ENCODE data around the gene IMMP2L. TPM values are rescaled to one million over a fixed set of nuclear protein-coding genes. Genes with fewer than 3 reads are reported as not detected.
"Not testable (repeated sequence)": the region's sequence is repeated elsewhere in the genome, so short reads cannot be mapped to it uniquely, and the experiment has no call there.

IMMP2L gene
- total RNA-seq, 4 donors from 2014 or later = 23.8 to 30.0 (median 27.7) TPM

- no peak for TF ChIP-seq CTCF (IDR thresholded peaks at IDR 0.05)
- TF ChIP-seq POLR2A (IDR thresholded peaks at IDR 0.05) = no peak
- Histone ChIP-seq H3K4me3 (replicated peaks in 1 of 3) (no peak overlapping the region), H3K27ac (no peak overlapping the region), H3K4me1 (no peaks in the 10 kb centered on the region), H3K9me3 (no peaks in the 10 kb centered on the region), H3K27me3 (no peaks in the 10 kb centered on the region), H3K36me3 (no peaks in the 10 kb centered on the region)
- intact Hi-C loops (cut with DNase I) = no loop called here
- 90 to 92% methylated on average over 1 of the region's 1 CpG for WGBS, 2 donors
- DNase-seq = no peak
Observed at GRCh38 chr7:111475959-111476358, 86.3 kb downstream of the IMMP2L start.

- Histone ChIP-seq H3K9me3 (no peaks in the 10 kb centered on the region), H3K36me3 (no peaks in the 10 kb centered on the region), H3K27ac (no peak overlapping the region), H3K4me1 (no peaks in the 10 kb centered on the region), H3K27me3 (no peaks in the 10 kb centered on the region), H3K4me3 (replicated peaks in 1 of 3) (no peak overlapping the region)
- intact Hi-C loops (cut with DNase I) = no loop called here
- no peak for TF ChIP-seq POLR2A (IDR thresholded peaks at IDR 0.05)
- TF ChIP-seq CTCF (IDR thresholded peaks at IDR 0.05) = no peak
- WGBS, 2 donors = 91 to 97% methylated on average over 1 of the region's 1 CpG
- DNase-seq = no peak
Observed at GRCh38 chr7:111475419-111475748, 86.9 kb downstream of the IMMP2L start.

- H3K4me1 ChIP-seq = no peaks in the 10 kb centered on the region
- WGBS, 2 donors = 84 to 86% methylated on average over 4 of the region's 4 CpGs
- no peak for TF ChIP-seq CTCF (IDR thresholded peaks at IDR 0.05)
- no peak for TF ChIP-seq POLR2A (IDR thresholded peaks at IDR 0.05)
- no peak for DNase-seq
- intact Hi-C loops (cut with DNase I) = no loop called here
- H3K9me3 ChIP-seq = no peaks in the 10 kb centered on the region
- no peak overlapping the region for H3K4me3 ChIP-seq (replicated peaks in 1 of 3)
- H3K27ac ChIP-seq = no peak overlapping the region
- no peaks in the 10 kb centered on the region for H3K36me3 ChIP-seq
- no peaks in the 10 kb centered on the region for H3K27me3 ChIP-seq
Observed at GRCh38 chr7:111474723-111475418, 87.4 kb downstream of the IMMP2L start.

DNA sequence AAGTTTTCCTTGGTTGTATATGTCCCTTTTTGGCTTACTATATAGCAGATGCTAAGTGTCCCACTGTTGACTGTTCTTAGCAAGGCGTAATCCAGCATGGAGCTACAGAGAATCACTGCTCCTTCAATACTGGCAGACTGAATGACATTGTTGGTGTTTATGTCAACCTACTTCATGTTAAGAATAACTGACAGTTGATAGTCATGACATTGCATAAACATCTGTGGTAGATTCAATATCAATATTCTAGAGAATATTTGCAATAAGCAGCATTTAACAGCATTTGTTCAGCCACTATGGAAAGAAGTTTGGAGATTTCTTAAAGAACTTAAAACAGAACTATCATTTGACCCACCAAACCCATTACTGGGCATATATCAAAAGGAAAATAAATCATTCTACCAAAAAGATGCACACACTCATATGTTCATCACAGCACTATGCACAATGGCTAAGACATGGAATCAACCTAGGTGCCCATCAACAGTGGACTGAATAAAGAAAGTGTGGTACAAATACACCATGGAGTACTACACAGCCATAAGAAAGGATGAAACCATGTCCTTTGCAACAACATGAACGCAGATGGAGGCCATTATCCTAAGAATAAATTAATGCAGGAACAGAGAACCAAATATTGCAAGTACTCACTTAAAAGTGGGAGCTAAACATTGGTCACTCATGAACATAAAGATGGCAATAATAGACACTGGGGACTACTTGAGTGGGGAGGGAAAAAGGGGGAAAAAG is 88.7 kb downstream of the IMMP2L start:
- no peaks in the 10 kb centered on the region for H3K9me3 ChIP-seq
- no peak for DNase-seq
- intact Hi-C loops (cut with DNase I) = no loop called here
- H3K4me3 ChIP-seq (replicated peaks in 1 of 3) = no peak overlapping the region
- no peak overlapping the region for H3K27ac ChIP-seq
- WGBS, 2 donors = 75 to 94% methylated on average over 2 of the region's 2 CpGs
- H3K27me3 ChIP-seq = no peaks in the 10 kb centered on the region
- TF ChIP-seq CTCF (IDR thresholded peaks at IDR 0.05) (no peak), POLR2A (IDR thresholded peaks at IDR 0.05) (no peak)
- no peaks in the 10 kb centered on the region for H3K4me1 ChIP-seq
- no peaks in the 10 kb centered on the region for H3K36me3 ChIP-seq

GRCh38 chr7:111470998-111471397 is 91.3 kb downstream of the IMMP2L start:
- no peak for DNase-seq
- intact Hi-C loops (cut with DNase I) = no loop called here
- Histone ChIP-seq H3K4me1 (no peaks in the 10 kb centered on the region), H3K9me3 (no peaks in the 10 kb centered on the region), H3K4me3 (replicated peaks in 1 of 3) (no peak overlapping the region), H3K36me3 (no peaks in the 10 kb centered on the region), H3K27ac (no peak overlapping the region), H3K27me3 (no peaks in the 10 kb centered on the region)
- TF ChIP-seq CTCF (IDR thresholded peaks at IDR 0.05) (no peak), POLR2A (IDR thresholded peaks at IDR 0.05) (no peak)
- 81 to 89% methylated on average over 2 of the region's 2 CpGs for WGBS, 2 donors

DNA sequence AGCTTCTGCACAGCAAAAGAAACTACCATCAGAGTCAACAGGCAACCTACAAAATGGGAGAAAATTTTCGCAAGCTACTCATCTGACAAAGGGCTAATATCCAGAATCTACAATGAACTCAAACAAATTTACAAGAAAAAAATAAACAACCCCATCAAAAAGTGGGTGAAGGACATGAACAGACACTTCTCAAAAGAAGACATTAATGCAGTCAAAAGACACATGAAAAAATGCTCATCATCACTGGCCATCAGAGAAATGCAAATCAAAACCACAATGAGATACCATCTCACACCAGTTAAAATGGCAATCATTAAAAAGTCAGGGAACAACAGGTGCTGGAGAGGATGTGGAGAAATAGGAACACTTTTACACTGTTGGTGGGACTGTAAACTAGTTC is 92.4 kb downstream of the IMMP2L start:
- DNase-seq; H3K9me3 ChIP-seq; intact Hi-C loops (cut with DNase I); H3K27ac ChIP-seq; H3K27me3 ChIP-seq; H3K4me1 ChIP-seq; H3K36me3 ChIP-seq; H3K4me3 ChIP-seq (replicated peaks in 1 of 3): not testable (repeated sequence)
- WGBS, 2 donors = 91 to 100% methylated on average over 1 of the region's 1 CpG

DNA sequence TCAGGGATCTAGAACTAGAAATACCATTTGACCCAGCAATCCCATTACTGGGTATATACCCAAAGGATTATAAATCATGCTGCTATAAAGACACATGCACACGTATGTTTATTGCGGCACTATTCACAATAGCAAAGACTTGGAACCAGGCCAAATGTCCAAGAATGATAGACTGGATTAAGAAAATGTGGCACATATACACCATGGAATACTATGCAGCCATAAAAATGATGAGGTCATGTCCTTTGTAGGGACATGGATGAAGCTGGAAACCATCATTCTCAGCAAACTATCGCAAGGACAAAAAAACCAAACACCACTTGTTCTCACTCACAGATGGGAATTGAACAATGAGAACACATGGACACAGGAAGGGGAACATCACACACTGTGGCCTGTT is 96.5 kb downstream of the IMMP2L start:
- 96 to 98% methylated on average over 3 of the region's 3 CpGs for WGBS, 2 donors
- H3K27ac ChIP-seq; intact Hi-C loops (cut with DNase I); H3K36me3 ChIP-seq; H3K27me3 ChIP-seq; H3K4me3 ChIP-seq (replicated peaks in 1 of 3); H3K9me3 ChIP-seq; DNase-seq; H3K4me1 ChIP-seq: not testable (repeated sequence)

Data from thyroid gland (tissue), 4 donors.